ENCODE results near the gene PPARGC1A. TPM values are rescaled to one million over a fixed set of nuclear protein-coding genes. Genes with fewer than 3 reads are reported as not detected.

The PPARGC1A gene
- total RNA-seq, 1 donor from 2014 or later, result 0.26 TPM

GRCh38 chr4:23844961-23845360 is 44.9 kb downstream of the PPARGC1A start:
- no peak for DNase-seq (ENCODE audit: low read depth in 2 of 2)

DNA sequence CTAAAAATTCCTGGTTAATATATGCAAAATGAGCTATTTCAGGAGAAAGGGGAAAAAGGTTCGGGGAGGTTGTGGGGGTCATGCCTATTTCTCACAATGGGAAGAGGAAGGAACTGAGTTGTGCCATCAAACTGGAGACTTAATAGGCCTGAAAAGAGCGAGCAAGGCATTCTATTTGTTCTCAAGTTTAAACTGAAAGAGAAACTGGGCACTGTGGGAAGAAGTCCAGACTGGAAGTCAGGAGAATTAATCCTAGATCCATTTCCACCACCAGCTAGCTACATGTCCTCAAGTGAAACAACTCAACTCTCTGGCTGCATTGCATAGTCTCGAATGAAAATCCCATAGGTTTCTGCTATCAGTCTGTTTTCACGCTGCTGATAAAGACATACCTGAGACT is 50.6 kb downstream of the PPARGC1A start:
- DNase-seq (ENCODE audit: low read depth in 2 of 2), result no peak

DNA sequence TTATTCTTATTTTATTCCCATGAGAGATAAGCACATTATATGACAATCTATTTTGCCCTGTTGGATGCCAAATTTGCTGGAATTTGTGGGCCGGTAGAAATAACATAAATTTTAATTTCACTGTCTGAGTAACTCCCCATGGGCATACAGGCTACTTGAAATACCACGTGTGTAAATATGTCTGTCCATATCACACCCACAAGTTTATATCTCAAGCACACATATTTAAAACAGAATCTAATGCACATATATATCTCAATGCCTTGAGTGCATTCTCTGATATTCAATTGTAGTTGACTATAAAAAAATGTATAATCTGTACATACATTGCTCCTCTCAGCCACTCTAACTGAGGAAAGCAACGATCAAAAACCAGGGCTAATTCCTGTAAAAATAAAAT is 51.2 kb downstream of the PPARGC1A start:
- no peak for DNase-seq (ENCODE audit: low read depth in 2 of 2)

- no peak for DNase-seq (ENCODE audit: low read depth in 2 of 2)
Measured at GRCh38 chr4:23838131-23838530, 51.7 kb downstream of the PPARGC1A start.

DNA sequence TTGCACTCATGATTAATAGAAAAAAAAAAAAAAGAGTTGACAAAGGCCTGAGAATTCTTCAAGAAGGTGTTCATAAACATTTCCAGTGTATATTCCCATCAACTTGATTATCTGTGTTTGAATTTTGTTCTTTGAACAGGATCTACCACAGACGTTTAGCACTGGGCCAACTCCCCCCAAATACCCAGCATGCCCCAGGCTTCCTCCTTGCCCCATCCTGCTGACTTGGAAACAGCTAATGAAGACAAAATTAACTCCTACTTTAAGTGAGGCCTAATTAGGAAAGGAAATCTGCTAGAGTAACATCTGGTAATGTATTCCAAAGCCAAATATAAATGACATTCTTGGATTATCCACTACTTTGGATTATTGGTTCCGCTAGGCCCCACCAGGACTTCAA is 52.5 kb downstream of the PPARGC1A start:
- no peak for DNase-seq (ENCODE audit: low read depth in 2 of 2)

- DNase-seq (ENCODE audit: low read depth in 2 of 2), result no peak
Measured at GRCh38 chr4:23835774-23836478, 53.9 kb downstream of the PPARGC1A start.

DNA sequence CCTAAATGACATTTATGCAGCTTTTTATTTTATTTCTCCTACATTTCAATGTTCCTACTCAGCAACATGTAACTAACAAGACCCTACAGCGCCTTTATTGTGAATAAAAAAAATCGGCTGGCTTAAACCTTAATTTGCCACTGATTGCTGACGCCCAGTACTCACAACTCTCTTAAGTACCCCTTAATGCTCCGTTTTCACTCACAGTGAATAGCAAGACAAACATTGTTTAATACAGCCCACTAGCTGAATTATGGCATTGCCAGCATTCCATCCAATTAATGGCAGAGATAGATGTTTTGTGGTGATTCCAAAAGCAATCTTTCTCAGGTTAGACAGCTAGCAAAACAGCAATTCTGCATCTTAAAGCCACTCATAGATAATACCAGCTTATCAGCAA is 61.1 kb downstream of the PPARGC1A start:
- no peak for DNase-seq (ENCODE audit: low read depth in 2 of 2)

DNA sequence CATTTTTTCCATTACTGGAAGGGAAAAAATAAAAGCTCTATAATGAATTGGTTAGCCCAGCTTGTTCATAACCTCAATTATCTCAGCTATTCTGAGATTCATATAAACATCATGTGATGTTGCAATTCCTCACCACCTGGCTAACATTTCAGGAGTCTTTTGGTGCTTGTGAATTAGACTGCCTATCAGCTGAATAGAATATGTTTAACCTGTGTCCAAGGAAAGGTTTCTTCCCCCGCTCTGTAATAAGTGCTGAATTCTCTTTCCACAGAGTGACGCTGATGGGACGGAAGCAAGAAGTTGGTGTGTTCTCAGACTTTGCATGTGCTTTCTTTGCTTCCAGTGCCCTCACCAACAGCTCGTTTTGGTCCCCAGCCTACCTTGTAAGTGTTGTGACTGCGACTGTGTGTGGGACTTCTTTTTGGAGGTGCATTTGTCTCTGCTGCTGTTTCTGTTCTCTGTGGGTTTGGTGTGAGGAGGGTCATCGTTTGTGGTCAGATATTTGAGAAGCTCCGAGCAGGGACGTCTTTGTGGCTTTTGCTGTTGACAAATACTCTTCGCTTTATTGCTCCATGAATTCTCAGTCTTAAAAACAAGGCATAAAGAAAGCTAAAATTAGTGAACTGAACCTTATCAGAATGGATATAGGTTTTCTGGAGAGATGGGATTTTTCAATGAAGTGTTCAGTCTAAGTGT is 61.7 kb downstream of the PPARGC1A start:
- no peak for DNase-seq (ENCODE audit: low read depth in 2 of 2)

DNA sequence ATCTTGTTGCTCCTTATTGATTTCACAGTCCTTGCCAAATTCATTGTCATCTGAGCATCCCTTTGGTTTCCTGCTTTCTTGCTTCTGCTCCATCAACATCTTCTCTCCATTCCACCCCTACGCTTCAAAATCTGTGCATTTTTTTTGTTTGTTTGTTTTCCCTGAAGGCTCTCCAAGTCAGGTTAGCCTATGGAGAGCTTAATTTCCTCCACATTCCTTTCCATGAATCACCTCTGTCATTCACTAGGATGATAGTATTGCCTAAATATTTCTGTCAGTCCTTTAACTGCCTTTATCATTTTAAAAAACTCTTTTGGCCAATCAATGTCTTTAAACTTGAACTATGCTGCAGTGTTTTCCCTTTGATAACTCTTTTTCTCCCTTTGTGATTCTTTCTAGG is 67.7 kb downstream of the PPARGC1A start:
- no peak for DNase-seq (ENCODE audit: low read depth in 2 of 2)

- no peak for DNase-seq (ENCODE audit: low read depth in 2 of 2)
Measured at GRCh38 chr4:23819041-23819511, 70.8 kb downstream of the PPARGC1A start.

DNA sequence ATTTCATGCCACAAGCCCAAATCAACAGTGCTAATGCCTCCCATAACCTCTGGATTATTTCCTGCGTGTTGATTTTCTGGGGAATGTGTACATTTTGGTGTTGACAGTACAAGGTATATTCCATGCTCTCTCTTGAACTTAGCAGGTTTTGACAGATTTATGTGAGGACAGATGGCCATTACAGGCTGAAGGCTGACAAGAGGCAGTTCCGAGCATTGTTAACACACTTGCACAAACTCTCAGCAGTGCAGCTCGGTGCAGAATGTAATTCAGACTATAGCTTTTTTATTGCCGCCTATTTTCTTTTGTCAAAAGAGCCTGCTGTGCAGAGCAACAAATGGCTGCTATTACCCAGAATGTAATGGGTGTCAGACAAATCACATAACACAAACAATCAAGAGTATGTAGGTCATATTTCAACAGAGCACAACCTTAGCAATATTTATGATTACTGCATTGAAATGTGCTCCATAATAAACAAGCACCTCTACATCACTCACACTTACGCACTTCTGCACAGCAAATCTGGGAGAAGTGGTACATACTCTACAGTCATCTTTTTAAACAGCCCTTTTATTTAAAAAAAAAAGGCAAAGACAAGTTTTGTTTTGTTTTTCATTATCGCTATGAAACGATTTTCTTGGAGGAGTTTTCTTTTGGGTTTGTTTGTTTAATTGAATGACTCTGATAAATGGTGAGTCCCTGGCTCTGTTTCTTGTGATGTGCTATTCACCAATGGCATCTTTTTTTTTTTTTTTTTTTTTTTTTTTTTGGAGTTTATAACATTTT is 71.6 kb downstream of the PPARGC1A start:
- no peak for DNase-seq (ENCODE audit: low read depth in 2 of 2)

GRCh38 chr4:23814996-23815660 is 74.7 kb downstream of the PPARGC1A start:
- DNase-seq (ENCODE audit: low read depth in 2 of 2), result no peak

GRCh38 chr4:23814587-23814986 is 75.3 kb downstream of the PPARGC1A start:
- DNase-seq (ENCODE audit: low read depth in 2 of 2), result no peak

- DNase-seq (ENCODE audit: low read depth in 2 of 2), result no peak
Measured at GRCh38 chr4:23811161-23811560, 78.7 kb downstream of the PPARGC1A start.

DNA sequence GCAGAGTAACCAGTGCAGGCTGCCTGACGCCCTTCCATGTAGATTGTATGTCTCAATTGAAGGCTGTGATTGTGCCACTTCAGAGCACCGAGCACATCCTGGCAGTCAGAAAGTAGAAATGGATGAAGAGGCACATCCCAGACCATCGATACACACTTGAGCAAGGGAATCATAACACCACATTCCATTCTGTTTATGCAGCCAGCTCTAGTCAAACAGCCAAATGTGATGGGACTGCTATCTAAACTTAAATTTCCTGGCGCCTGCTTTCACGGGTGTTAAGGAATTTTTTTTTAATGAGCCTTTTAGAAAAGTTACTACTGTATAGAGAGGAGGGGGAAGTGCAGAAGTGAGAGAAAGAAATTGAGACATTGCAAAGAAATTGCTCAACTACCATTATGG is 84.4 kb downstream of the PPARGC1A start:
- DNase-seq (ENCODE audit: low read depth in 2 of 2), result no peak

- peak in 1 of 2 donors; percentile 17 for DNase-seq (ENCODE audit: low read depth in 2 of 2)
Measured at GRCh38 chr4:23789762-23790161, 100.1 kb downstream of the PPARGC1A start.

DNA sequence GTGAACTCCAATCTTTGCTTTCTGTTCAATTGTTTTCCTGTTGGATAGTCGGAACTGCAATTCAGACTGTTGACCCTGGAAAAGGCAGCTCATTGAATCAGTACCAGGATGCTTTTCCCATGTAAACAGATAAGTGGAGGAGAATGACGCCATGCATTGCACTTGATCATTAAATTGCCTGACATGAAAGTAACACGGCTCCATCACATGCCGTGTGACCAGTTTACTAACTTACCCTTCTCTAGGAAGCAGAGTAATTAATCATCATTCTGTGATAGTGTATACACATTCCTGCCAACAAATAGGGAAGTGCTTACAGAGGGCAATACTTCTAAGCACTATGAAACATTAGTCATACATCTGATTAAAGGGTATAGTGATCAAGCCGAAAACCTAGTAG is 101.4 kb downstream of the PPARGC1A start:
- DNase-seq (ENCODE audit: low read depth in 2 of 2), result peak in 1 of 2 donors; percentile 4

DNA sequence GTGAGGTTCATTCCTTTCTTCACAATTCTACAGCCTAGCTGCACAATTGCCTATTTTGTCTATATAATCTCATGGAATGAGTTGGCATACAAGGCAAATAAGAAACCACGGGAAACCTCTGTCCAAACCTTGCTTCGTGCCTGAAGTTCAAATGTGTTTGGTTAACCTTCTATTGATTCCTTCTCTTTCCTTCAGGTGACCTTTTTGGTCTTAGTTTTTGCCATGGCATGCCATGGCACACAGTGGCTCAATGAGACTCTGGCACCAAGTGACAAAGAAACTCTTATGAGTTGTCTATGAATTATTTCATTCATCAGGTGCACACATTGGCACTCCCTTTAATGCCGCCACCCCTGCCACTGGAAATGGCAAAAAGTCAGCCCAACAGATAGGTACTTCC is 101.8 kb downstream of the PPARGC1A start:
- DNase-seq (ENCODE audit: low read depth in 2 of 2), result no peak

DNA sequence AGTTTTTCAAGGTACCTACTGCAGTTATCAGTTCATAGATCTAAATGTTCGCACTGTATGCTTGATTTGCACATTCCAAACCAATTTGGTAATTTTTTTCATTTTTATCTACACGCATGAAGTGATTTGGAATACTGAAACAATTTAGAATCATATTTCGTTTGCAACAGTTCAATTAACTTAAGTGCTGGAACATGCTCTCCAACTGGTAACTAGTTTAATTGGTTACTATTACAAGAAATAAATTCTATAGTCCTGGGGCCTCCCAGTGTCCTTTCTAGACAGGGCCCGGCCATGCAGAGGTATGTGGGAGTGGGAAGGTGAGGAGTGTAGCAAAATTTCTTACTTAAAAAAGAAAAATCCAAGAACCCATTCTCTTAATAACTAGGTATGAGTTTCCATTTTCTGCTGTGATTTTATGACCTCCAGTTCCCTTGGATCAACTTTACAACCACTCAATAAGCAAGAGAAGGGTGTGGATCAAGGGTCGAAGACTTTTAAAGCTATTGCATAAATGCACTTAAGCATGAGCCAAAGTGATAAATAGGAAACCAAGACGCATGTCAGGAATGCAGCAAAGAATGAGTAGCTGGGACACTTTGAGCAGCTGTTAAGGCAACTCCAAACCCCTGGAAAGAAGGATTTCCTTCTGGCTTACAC is 106.9 kb downstream of the PPARGC1A start:
- no peak for DNase-seq (ENCODE audit: low read depth in 2 of 2)

GRCh38 chr4:23779839-23780238 is 110.0 kb downstream of the PPARGC1A start:
- DNase-seq (ENCODE audit: low read depth in 2 of 2), result no peak

- no peak for DNase-seq (ENCODE audit: low read depth in 2 of 2)
Measured at GRCh38 chr4:23779422-23779821, 110.4 kb downstream of the PPARGC1A start.

Data from dermis microvascular lymphatic vessel endothelial cell (primary cell).